OCI-LY7 (cell line): ENCODE measurements around the gene YIPF7.

Source experiments
- CTCF ChIP-seq: fragments of 200-600 bp; sonication (generic); conservative IDR thresholded peaks from 2 replicates; pipeline ENCODE4 v1.5.1; 2014; ENCODE audit warnings: mild to moderate bottlenecking, antibody characterized with exemption, low read length, moderate library complexity, mixed read lengths
- EZH2phosphoT487 ChIP-seq: fragments of 200-600 bp; sonication (generic); IDR thresholded peaks from 2 replicates; pipeline ENCODE4 v1.6.1; 2018; ENCODE audit warnings: low read depth, borderline replicate concordance, mild to moderate bottlenecking, mixed run types, antibody characterized with exemption, low read length, moderate library complexity, mixed read lengths

GRCh38 chr4:44678094-44679041, 26.9 kb upstream of the YIPF7 start, which contains the start of gene GUF1:
- TF ChIP-seq CTCF: no peak
- no peak for TF ChIP-seq EZH2phosphoT487
